Heart left ventricle (tissue), 16 donors: ENCODE results near the gene WDR73. TPM values are rescaled to one million over a fixed set of nuclear protein-coding genes. Genes with fewer than 3 reads are reported as not detected.
A peak's percentile ranks its signal among the peaks of the same experiment; 100 is the strongest.

ENCODE experiments used
- ATAC-seq, 4 donors: fragments of 200-7000 bp; cut with Tn5 transposase; one replicate each; pipeline ENCODE4 v1.9.1; 2020 to 2022; ENCODE audit warnings: moderate library complexity in 4 of 4, mild to moderate bottlenecking in 3 of 4, moderate number of reproducible peaks in 1 of 4
- DNase-seq, 5 donors: peaks; one replicate each; pipeline ENCODE4 v3.0.0-alpha.2; 2020
- H3K27ac ChIP-seq, 12 donors: fragments of 200-600 bp; sonication (generic) in 4 of 12; one replicate each; pipeline versions ENCODE4 v1.5.0 to v1.8.0; 2016 to 2022; ENCODE audit warnings: mild to moderate bottlenecking in 2 of 12
- H3K27me3 ChIP-seq, 9 donors: fragments of 200-600 bp; sonication (generic) in 2 of 9; one replicate each; pipeline versions ENCODE4 v1.5.1 to v1.8.0; 2016 to 2022; ENCODE audit warnings: mild to moderate bottlenecking in 3 of 9
- H3K36me3 ChIP-seq, 9 donors: fragments of 200-600 bp; sonication (generic) in 2 of 9; one replicate each; pipeline versions ENCODE4 v1.5.0 to v1.8.0; 2018 to 2022; ENCODE audit warnings: mild to moderate bottlenecking in 2 of 9
- H3K4me1 ChIP-seq, 12 donors: fragments of 200-600 bp; sonication (generic) in 4 of 12; one replicate each; pipeline versions ENCODE4 v1.5.0 to v1.8.0; 2016 to 2022; ENCODE audit warnings: mild to moderate bottlenecking in 3 of 12
- H3K4me3 ChIP-seq, 12 donors: fragments of 200-600 bp; sonication (generic) in 4 of 12; one replicate each; pipeline versions ENCODE4 v1.5.0 to v1.8.0; 2017 to 2022; ENCODE audit warnings: mild to moderate bottlenecking in 9 of 12, moderate library complexity in 4 of 12
- H3K9me3 ChIP-seq, 12 donors: fragments of 200-600 bp; sonication (generic) in 4 of 12; one replicate each; pipeline versions ENCODE4 v1.5.0 to v1.8.0; 2016 to 2022; ENCODE audit warnings: mild to moderate bottlenecking in 1 of 12
- POLR2A ChIP-seq, 2 donors: fragments of 450-650 bp; IDR thresholded peaks; one replicate each; pipeline ENCODE4 v1.6.1; 2017; ENCODE audit warnings: antibody characterized with exemption in 2 of 2, mild to moderate bottlenecking in 2 of 2, moderate library complexity in 2 of 2
- WGBS, 4 donors: extraction: QIAGEN DNeasy Blood & Tissue Kit in 2 of 4; methylation state at CpG; one replicate each; pipeline versions ENCODE4 v1.1.5 to v1.1.7; 2013 to 2018; 5-methylcytosine and 5-hydroxymethylcytosine counted together
- intact Hi-C, 10 donors: fragments of 100-400 bp; cut with DNase I; formaldehyde crosslinking; loops; one replicate each; pipeline versions ENCODE4 v1.11.1 to v1.14.2; 2022
- polyA plus RNA-seq, 2 donors: library from polyadenylated mRNA; stranded (reverse); fragments of 200-250 nt; gene quantifications; one replicate each; pipeline ENCODE4 v1.2.3, GENCODE V29; 2013
- total RNA-seq, 9 donors: library from RNA; depleted of rRNA in 2 of 9; stranded (reverse); fragments of >200 nt in 2 of 9; fragmentation: NEBNext Ultra II Directional in 3 of 9; extraction: Animal tissue kit (Norgen Biotek cat#: 25700) in 3 of 9; gene quantifications; one replicate each; pipeline versions ENCODE4 v1.1.0 to v1.2.4, GENCODE V29; 2016 to 2023
- TF ChIP-seq, protein P1 (sequence below), 12 donors: fragments of 200-600 bp; sonication (generic) in 4 of 12; IDR thresholded peaks; one replicate each; pipeline versions ENCODE4 v1.5.0 to v1.8.0; 2018 to 2022; ENCODE audit warnings: antibody characterized with exemption in 12 of 12, mild to moderate bottlenecking in 5 of 12
- donor health status: ischemic (EF 13 %, LVEDD 7.1; RV severe dilation, severe dysfunction).
- donor health status: healthy with polysubstance abuse.
- donor health status: DM: no; HTN: yes; CAD: no.
- donor health status: DM: no; HTN: no; CAD: no.
- donor health status: ischemic (EF 25% LVEDD 6.9; RV normal size, moderate dysfunction).
- donor health status: ischemic (EF 25% LVEDD 5.7; RV mildly dilated, moderate dysfunction).
- donor health status: healthy.
- donor health status: DM: yes; HTN: yes; CAD: no.
- donor health status: ischemic (EF 35%, LVEDD 5.7; RV mildly dilated, moderate dysfunction).
- donor health status: nonischemic (EF 11% LVEDD 7.7; RV severe dilation, severe dysfunction).
- donor health status: DM: yes; HTN: yes; CAD: no.
- donor health status: PGD.
- donor health status: ischemic (EF 29% LVEDD 5.4; RV normal size, mild dysfunction).
- donor health status: nonischemic (EF 23%, LVEDD 6.1; RV moderate dilation, normal function).

The WDR73 gene
- total and polyA plus RNA-seq, 11 donors: 8.7 to 22.2 (median 13.9) TPM

DNA sequence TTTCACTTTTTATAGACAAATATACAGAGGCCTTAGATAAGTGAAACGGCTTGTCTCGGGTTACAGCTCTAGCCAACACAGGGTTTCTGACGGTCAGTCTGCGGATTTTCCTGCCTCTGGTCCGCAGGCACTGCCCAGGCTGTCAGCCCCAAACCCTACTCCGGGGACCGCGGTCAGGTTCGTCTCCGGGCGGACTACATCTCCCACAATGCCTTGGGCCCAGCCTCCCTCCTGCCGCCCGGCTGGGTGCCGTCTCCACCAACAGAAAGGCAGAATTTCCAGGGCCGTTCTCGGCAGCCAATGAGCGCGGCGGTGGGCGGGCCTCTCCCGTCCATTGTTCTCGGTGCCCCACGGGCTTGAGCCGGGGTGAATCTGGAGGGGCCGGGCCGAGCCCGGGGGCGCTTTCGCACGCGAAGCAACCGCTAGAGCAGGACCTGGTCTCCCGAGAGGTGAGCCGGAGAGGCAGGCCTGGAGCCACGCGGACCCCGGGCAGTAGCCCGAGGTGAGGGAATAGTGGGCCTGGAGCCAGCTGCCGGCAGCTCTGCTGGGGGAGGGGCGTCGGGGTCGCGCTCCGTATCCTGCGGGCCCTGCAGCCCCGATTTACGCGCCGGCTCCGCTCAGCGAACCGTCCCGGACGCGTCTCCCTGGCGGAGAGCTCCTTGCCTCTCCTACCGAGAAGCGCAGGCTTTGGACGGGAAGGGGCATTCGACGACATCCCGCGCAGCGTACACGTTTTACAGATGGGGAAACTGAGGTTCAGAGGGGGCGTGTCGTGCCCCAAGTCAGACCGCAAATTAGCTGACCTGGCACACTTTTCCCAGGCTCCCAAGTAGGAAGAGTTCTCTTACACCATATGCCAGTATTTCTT, 53.2 kb downstream of the WDR73 start, which contains the start of gene ZSCAN2:
TSS of gene ZSCAN2 (plus strand) at position 323 of the 868 bp plus-strand sequence. CDS start 2,919 bp downstream, outside the sequence.
- H3K4me3 ChIP-seq: peak within 1 kb of the TSS; percentile 47 to 97 (median 90)
- H3K27me3 ChIP-seq: no peaks in the 10 kb centered on the region
- intact Hi-C loops: loop anchor here in 6 of 10 donors (1.0 to 5.0 kb wide), 11 partner anchors 30 to 328 kb away; partner anchors contain the start of genes WDR73 (in 3 of the 6), NMB (in 1 of the 6) and SEC11A (in 1 of the 6)
- WGBS, 4 donors: 0 to 1% (median 0%) methylated on average over 32 to 68 of the region's 68 CpGs
- H3K9me3 ChIP-seq: no peaks in the 10 kb centered on the region
- peak; percentile 95 to 97 (median 96) for DNase-seq
- peak within 1 kb of the TSS in 11 of 12 donors; percentile 45 to 83 (median 72) for H3K27ac ChIP-seq
- TF ChIP-seq, protein P1, sequence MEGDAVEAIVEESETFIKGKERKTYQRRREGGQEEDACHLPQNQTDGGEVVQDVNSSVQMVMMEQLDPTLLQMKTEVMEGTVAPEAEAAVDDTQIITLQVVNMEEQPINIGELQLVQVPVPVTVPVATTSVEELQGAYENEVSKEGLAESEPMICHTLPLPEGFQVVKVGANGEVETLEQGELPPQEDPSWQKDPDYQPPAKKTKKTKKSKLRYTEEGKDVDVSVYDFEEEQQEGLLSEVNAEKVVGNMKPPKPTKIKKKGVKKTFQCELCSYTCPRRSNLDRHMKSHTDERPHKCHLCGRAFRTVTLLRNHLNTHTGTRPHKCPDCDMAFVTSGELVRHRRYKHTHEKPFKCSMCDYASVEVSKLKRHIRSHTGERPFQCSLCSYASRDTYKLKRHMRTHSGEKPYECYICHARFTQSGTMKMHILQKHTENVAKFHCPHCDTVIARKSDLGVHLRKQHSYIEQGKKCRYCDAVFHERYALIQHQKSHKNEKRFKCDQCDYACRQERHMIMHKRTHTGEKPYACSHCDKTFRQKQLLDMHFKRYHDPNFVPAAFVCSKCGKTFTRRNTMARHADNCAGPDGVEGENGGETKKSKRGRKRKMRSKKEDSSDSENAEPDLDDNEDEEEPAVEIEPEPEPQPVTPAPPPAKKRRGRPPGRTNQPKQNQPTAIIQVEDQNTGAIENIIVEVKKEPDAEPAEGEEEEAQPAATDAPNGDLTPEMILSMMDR (IDR thresholded peaks at IDR 0.05): no peak
- TF ChIP-seq POLR2A (IDR thresholded peaks at IDR 0.05): peak in 1 of 2 donors; percentile 56
- H3K36me3 ChIP-seq: peaks cover 0 to 22% (median 13%) of the 10 kb centered on the region in 9 donors
- peaks cover 0 to 48% (median 9%) of the 10 kb centered on the region in 12 donors for H3K4me1 ChIP-seq
- peak; percentile 98 to 99 (median 99) for ATAC-seq

DNA sequence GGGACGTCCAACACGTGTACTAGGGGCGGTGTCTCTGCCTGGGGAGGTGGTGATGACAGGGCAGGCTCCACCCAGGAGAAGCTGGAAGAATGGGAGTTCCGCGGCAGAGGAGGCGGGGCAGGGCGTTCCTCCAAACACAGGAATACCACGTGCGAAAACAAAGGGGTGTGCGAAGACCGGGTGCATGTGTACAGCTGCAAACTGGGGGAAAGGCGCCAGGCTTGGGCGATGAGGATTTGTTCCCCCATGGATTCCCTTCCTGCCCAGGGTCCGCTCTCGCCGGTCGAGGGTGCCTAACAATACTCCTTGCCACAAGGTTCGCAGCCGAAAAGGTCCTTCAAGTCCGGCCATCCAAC, 53.8 kb downstream of the WDR73 start:
- no peak for TF ChIP-seq POLR2A (IDR thresholded peaks at IDR 0.05)
- Histone ChIP-seq H3K4me1 (peaks cover 0 to 50% (median 9%) of the 10 kb centered on the region in 12 donors), H3K4me3 (peak overlapping the region; percentile 47 to 97 (median 90)), H3K27ac (peak overlapping the region in 10 of 12 donors; percentile 16 to 83 (median 73)), H3K27me3 (no peaks in the 10 kb centered on the region), H3K36me3 (peaks cover 0 to 18% (median 8%) of the 10 kb centered on the region in 9 donors), H3K9me3 (no peaks in the 10 kb centered on the region)
- DNase-seq: peak; percentile 85 to 92 (median 87)
- WGBS, 4 donors: 0 to 1% (median 1%) methylated on average over 15 to 20 of the region's 20 CpGs
- intact Hi-C loops: loop anchor here in 6 of 10 donors (1.0 to 5.0 kb wide), 11 partner anchors 30 to 328 kb away; partner anchors contain the start of genes WDR73 (in 3 of the 6), NMB (in 1 of the 6) and SEC11A (in 1 of the 6)
- ATAC-seq: peak; percentile 76 to 88 (median 88)

DNA sequence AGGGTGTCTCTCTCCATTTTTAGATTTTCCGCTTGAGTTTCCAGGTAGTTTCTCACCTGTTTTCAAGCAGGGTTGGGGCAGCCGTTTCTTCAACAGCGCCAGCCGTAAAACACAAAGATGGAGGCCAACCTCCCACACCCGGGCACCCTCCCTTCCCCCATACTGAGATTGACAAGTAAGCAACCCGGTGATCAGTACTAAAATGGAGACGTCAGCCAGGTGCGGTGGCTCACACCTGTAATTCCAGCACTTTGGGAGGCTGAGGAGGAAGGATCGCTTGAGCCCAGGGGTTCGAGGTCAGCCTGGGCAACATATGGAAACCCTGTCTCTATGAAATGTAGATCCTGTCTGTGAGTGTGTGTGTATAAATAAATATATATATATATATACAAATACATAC, 54.2 kb downstream of the WDR73 start:
- H3K27ac ChIP-seq: peak overlapping the region in 2 of 12 donors; percentile 72 to 76
- no peak for ATAC-seq
- H3K36me3 ChIP-seq: peaks cover 0 to 14% (median 8%) of the 10 kb centered on the region in 9 donors
- no peaks in the 10 kb centered on the region for H3K9me3 ChIP-seq
- DNase-seq: peak in 1 of 5 donors; percentile 31
- peaks cover 0 to 54% (median 9%) of the 10 kb centered on the region in 12 donors for H3K4me1 ChIP-seq
- peak overlapping the region in 8 of 12 donors; percentile 75 to 97 (median 92) for H3K4me3 ChIP-seq
- intact Hi-C loops: loop anchor here (1.0 to 10.0 kb wide), 17 partner anchors 31 to 445 kb away; partner anchors contain the start of genes WDR73 (in 3 of the 10), ALPK3 (in 2 of the 10), NMB (in 1 of the 10) and SEC11A (in 1 of the 10)
- no peaks in the 10 kb centered on the region for H3K27me3 ChIP-seq
- WGBS, 4 donors: 69 to 80% (median 76%) methylated on average over 10 of the region's 10 CpGs
- no peak for TF ChIP-seq POLR2A (IDR thresholded peaks at IDR 0.05)

DNA sequence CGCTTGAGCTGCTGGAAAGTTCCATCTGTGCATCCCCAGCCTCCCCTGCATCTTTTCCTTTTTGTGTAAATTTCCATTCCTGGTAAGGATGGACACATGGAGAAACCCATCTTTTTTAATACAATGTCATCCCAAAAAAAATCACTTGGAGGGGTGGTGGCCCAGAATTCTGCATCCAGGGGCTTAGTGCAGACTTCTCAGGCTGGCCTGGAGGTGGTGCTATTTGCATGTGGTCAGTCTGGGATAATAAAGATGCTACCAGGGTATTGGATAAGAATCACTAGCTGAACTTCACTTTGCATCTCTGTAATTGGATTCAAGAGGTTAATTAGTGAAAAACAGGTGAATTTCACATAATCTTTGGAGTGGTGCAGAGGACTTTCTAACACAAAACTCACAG, 55.1 kb downstream of the WDR73 start:
- H3K9me3 ChIP-seq: no peaks in the 10 kb centered on the region
- WGBS, 4 donors: 84 to 100% (median 92%) methylated on average over 1 of the region's 1 CpG
- H3K4me1 ChIP-seq: peaks cover 0 to 57% (median 9%) of the 10 kb centered on the region in 12 donors
- no peak overlapping the region for H3K4me3 ChIP-seq
- ATAC-seq (no peak), DNase-seq (peak in 1 of 5 donors; percentile 42)
- intact Hi-C loops: loop anchor here in 8 of 10 donors (2.0 to 10.0 kb wide), 7 partner anchors 32 to 446 kb away; partner anchors contain the start of gene ALPK3 (in 2 of the 8)
- TF ChIP-seq, protein P1 (IDR thresholded peaks at IDR 0.05): peak; percentile 50 to 78 (median 60)
- TF ChIP-seq POLR2A (IDR thresholded peaks at IDR 0.05): no peak
- H3K27me3 ChIP-seq: no peaks in the 10 kb centered on the region
- H3K27ac ChIP-seq: peak overlapping the region in 2 of 12 donors; percentile 27 to 90
- peaks cover 0 to 6% (median 4%) of the 10 kb centered on the region in 9 donors for H3K36me3 ChIP-seq
